Stomach (tissue), 4 donors: ENCODE measurements around the gene SSH2.

Source experiments
- CTCF ChIP-seq, 7 experiments: fragments of 450-650 bp in 4 of 7; fragments of 200-600 bp in 3 of 7; sonication (generic) in 3 of 7; IDR thresholded peaks; one replicate each; pipeline ENCODE4 v1.5.1; 2016 to 2019; ENCODE audit warnings: antibody characterized with exemption in 7 of 7, control low read depth in 2 of 7, mild to moderate bottlenecking in 1 of 7
- POLR2A ChIP-seq, 4 donors: fragments of 450-650 bp; IDR thresholded peaks; one replicate each; pipeline ENCODE4 v1.6.1; 2016; ENCODE audit warnings: antibody characterized with exemption in 4 of 4, control low read depth in 2 of 4, mild to moderate bottlenecking in 1 of 4, moderate library complexity in 1 of 4

- TF ChIP-seq CTCF (IDR thresholded peaks at IDR 0.05) (no peak), POLR2A (IDR thresholded peaks at IDR 0.05) (no peak)
Measured at GRCh38 chr17:29880031-29880430, 50.0 kb downstream of the SSH2 start.
